ENCODE data around the gene CCDC47.

CCDC47 gene

GRCh38 chr17:63698886-63699637 lies 74.3 kb downstream of the CCDC47 start (continued):
- TF ChIP-seq ZNF398 (tag by site-specific recombination; IDR thresholded peaks at IDR 0.05) (peak; percentile 68), ZBTB26 (tag by site-specific recombination; optimal IDR thresholded peaks at IDR 0.05) (peak; percentile 40), ZNF423 (tag by site-specific recombination; IDR thresholded peaks at IDR 0.05) (0 out of 2 replicates have a peak, but pooled peaks have one; percentile 18), ZFHX2 (tag by site-specific recombination; conservative IDR thresholded peaks at IDR 0.05) (peak; percentile 38; the same call in 1 of the 2 replicates), REPIN1 (tag by site-specific recombination; IDR thresholded peaks at IDR 0.05; ENCODE audit: low read depth) (no peak), ZFP3 (tag by site-specific recombination; IDR thresholded peaks at IDR 0.05; ENCODE audit: low read depth) (no peak), ZEB2 (tag by site-specific recombination; IDR thresholded peaks at IDR 0.05) (0 out of 2 replicates have a peak, but pooled peaks have one; percentile 23), KLF1 (tag by site-specific recombination; IDR thresholded peaks at IDR 0.05) (peak; percentile 30; the same call in 1 of the 2 replicates), ZBTB17 (tag by site-specific recombination; IDR thresholded peaks at IDR 0.05) (no peak), ZNF600 (tag by site-specific recombination; IDR thresholded peaks at IDR 0.05) (0 out of 2 replicates have a peak, but pooled peaks have one; percentile 41), ZNF560 (tag by site-specific recombination; IDR thresholded peaks at IDR 0.05; ENCODE audit: borderline replicate concordance) (no peak), KLF7 (tag by site-specific recombination; IDR thresholded peaks at IDR 0.05; ENCODE audit: borderline replicate concordance) (no peak), ZNF335 (tag by site-specific recombination; conservative IDR thresholded peaks at IDR 0.05) (peak; percentile 79), ZIC2 (tag by site-specific recombination; IDR thresholded peaks at IDR 0.05) (peak; percentile 80), SP2 (tag by site-specific recombination; IDR thresholded peaks at IDR 0.05) (peak; percentile 42), EGR2 (tag by site-specific recombination; IDR thresholded peaks at IDR 0.05; ENCODE audit: low read depth) (peak; percentile 10; the same call in 1 of the 2 replicates), PRDM10 (tag by site-specific recombination; IDR thresholded peaks at IDR 0.05) (peak; percentile 85), ZBTB11 (tag by site-specific recombination; conservative IDR thresholded peaks at IDR 0.05; ENCODE audit: low read depth) (peak; percentile 53), PATZ1 (tag by site-specific recombination; IDR thresholded peaks at IDR 0.05) (peak; percentile 80)
